Liver (tissue), 3 donors: Measurements from ENCODE around the gene TRAPPC3.

ENCODE experiments used
- SP1 ChIP-seq: IDR thresholded peaks from 2 replicates; pipeline ENCODE4 v1.6.1; 2018; ENCODE audit warnings: antibody characterized with exemption, mild to moderate bottlenecking
- TF ChIP-seq, protein P1 (sequence below): fragments of 150-350 bp; IDR thresholded peaks from 2 replicates; pipeline ENCODE4 v1.5.1; 2017; ENCODE audit warnings: improper control_type of control experiment, low read depth, low read length; ENCODE audit not compliant: missing input control
- donor health status: healthy.
- donor health status: healthy.

DNA sequence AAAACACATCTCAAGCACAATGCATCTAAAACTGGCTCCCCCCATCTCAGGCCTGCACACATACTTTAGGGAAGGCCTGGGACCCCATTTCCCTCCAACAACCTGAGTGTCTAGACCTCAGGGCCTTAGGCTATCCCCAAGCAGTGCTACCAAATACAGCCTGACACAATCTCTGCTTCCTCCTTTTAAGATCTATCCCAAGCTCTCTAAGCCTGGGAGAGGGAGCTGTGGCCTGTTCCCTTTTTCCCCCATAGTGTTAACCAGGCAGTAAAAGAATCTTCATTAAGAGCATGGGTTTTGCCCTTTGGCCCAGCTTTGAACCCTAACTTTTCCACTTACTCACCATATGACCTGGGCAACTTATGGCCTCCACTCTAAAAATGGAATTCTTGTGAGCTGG, 13.5 kb downstream of the TRAPPC3 start:
- TF ChIP-seq, protein P1, sequence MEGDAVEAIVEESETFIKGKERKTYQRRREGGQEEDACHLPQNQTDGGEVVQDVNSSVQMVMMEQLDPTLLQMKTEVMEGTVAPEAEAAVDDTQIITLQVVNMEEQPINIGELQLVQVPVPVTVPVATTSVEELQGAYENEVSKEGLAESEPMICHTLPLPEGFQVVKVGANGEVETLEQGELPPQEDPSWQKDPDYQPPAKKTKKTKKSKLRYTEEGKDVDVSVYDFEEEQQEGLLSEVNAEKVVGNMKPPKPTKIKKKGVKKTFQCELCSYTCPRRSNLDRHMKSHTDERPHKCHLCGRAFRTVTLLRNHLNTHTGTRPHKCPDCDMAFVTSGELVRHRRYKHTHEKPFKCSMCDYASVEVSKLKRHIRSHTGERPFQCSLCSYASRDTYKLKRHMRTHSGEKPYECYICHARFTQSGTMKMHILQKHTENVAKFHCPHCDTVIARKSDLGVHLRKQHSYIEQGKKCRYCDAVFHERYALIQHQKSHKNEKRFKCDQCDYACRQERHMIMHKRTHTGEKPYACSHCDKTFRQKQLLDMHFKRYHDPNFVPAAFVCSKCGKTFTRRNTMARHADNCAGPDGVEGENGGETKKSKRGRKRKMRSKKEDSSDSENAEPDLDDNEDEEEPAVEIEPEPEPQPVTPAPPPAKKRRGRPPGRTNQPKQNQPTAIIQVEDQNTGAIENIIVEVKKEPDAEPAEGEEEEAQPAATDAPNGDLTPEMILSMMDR = no peak
- TF ChIP-seq SP1 = no peak
